Loucy (cell line): ENCODE results near the gene TNNI3K.

ENCODE experiments used
- CTCF ChIP-seq: fragments of 200-600 bp; sonication (generic); conservative IDR thresholded peaks from 2 replicates; pipeline ENCODE4 v1.5.1; 2014; ENCODE audit warnings: mild to moderate bottlenecking, antibody characterized with exemption, low read length
- EZH2phosphoT487 ChIP-seq: fragments of 200-600 bp; IDR thresholded peaks from 2 replicates; pipeline ENCODE4 v1.6.1; 2018; ENCODE audit warnings: antibody characterized with exemption, mild to moderate bottlenecking, moderate library complexity, borderline replicate concordance

GRCh38 chr1:74526708-74527107, 291.5 kb downstream of the TNNI3K start:
- TF ChIP-seq CTCF, result no peak
- no peak for TF ChIP-seq EZH2phosphoT487
